PC-3 (cell line): ENCODE results near the gene SPIRE2. TPM values are rescaled to one million over a fixed set of nuclear protein-coding genes. Genes with fewer than 3 reads are reported as not detected.
A peak's percentile ranks its signal among the peaks of the same experiment; 100 is the strongest.
"Not testable (repeated sequence)": the region's sequence is repeated elsewhere in the genome, so short reads cannot be mapped to it uniquely, and the experiment has no call there.

Experiments
- ATAC-seq: fragments of 200-7000 bp; cut with Tn5 transposase; 2 replicates; pipeline ENCODE4 v1.9.1; 2020; ENCODE audit warnings: mild to moderate bottlenecking, moderate library complexity
- BruUV-seq: library from RNA; stranded (reverse); fragments of 400-500 nt; replicated peaks from 2 replicates; lab custom pipeline; 2021; lab: Mats Ljungman, UMichigan
- CTCF ChIA-PET: fragments of 300-600 bp; sonication (Branson Sonifier 250); formaldehyde crosslinking; loops from one replicate; lab custom pipeline; 2022; ENCODE audit warnings: antibody characterized with exemption; lab: Charles Lee
- POLR2A ChIA-PET: fragments of 300-600 bp; sonication (Branson Sonifier 250); formaldehyde crosslinking; loops from one replicate; lab custom pipeline; 2022; ENCODE audit warnings: antibody characterized with exemption; ENCODE audit not compliant: unreplicated experiment; lab: Charles Lee
- DNase-seq: peaks from one replicate; pipeline ENCODE4 v3.0.0-alpha.2; 2015
- H2AFZ ChIP-seq: fragments of 300-600 bp; sonication (generic); 2 replicates; pipeline ENCODE4 v1.6.0; 2016; ENCODE audit warnings: antibody characterized with exemption, low read length
- H3F3A ChIP-seq: fragments of 300-600 bp; sonication (generic); one replicate; pipeline ENCODE4 v1.6.0; 2017; ENCODE audit warnings: antibody characterized with exemption, low read length, control low read depth, mild to moderate bottlenecking; ENCODE audit not compliant: unreplicated experiment
- H3K27ac ChIP-seq: fragments of 300-600 bp; sonication (generic); 2 replicates; pipeline ENCODE4 v1.5.1; 2016; ENCODE audit warnings: mild to moderate bottlenecking, low read length
- H3K27me3 ChIP-seq: fragments of 300-600 bp; sonication (generic); 2 replicates; pipeline ENCODE4 v1.6.1; 2016; ENCODE audit warnings: low read length, mixed read lengths
- H3K36me3 ChIP-seq: fragments of 300-600 bp; sonication (generic); 2 replicates; pipeline ENCODE4 v1.6.1; 2016; ENCODE audit warnings: low read depth, mixed run types, low read length, mixed read lengths
- H3K4me1 ChIP-seq: fragments of 300-600 bp; sonication (generic); 2 replicates; pipeline ENCODE4 v1.5.1; 2016; ENCODE audit warnings: low read length; ENCODE audit not compliant: insufficient read depth
- H3K4me2 ChIP-seq: fragments of 300-600 bp; sonication (generic); 2 replicates; pipeline ENCODE4 v1.6.0; 2016; ENCODE audit warnings: low read length
- H3K4me3 ChIP-seq: fragments of 300-600 bp; sonication (generic); 2 replicates; pipeline ENCODE4 v1.5.1; 2016; ENCODE audit warnings: mild to moderate bottlenecking, low read length, mixed read lengths
- H3K79me2 ChIP-seq: fragments of 300-600 bp; sonication (generic); 2 replicates; pipeline ENCODE4 v1.6.1; 2017; ENCODE audit warnings: low read length, mixed read lengths
- H3K9ac ChIP-seq: fragments of 300-600 bp; sonication (generic); 2 replicates; pipeline ENCODE4 v1.6.0; 2016; ENCODE audit warnings: mild to moderate bottlenecking, low read length
- H3K9me2 ChIP-seq: fragments of 300-600 bp; sonication (generic); replicated peaks from 2 replicates; pipeline ENCODE4 v1.6.1; 2016; ENCODE audit warnings: mixed run types, low read length, mixed read lengths
- H3K9me3 ChIP-seq: fragments of 300-600 bp; sonication (generic); 2 replicates; pipeline ENCODE4 v1.6.1; 2016; ENCODE audit warnings: low read length, mixed read lengths
- H4K20me1 ChIP-seq: fragments of 300-600 bp; sonication (generic); 2 replicates; pipeline ENCODE4 v1.6.1; 2016; ENCODE audit warnings: low read length, mixed read lengths
- EZH2 ChIP-seq: fragments of 300-600 bp; sonication (generic); IDR thresholded peaks from one replicate; pipeline ENCODE4 v1.6.1; 2017; ENCODE audit warnings: antibody characterized with exemption, mild to moderate bottlenecking, low read length; ENCODE audit not compliant: unreplicated experiment
- EZH2phosphoT487 ChIP-seq: fragments of 300-600 bp; sonication (generic); IDR thresholded peaks from 2 replicates; pipeline ENCODE4 v1.6.1; 2018; ENCODE audit warnings: mild to moderate bottlenecking, antibody characterized with exemption, low read length, borderline replicate concordance
- intact Hi-C: fragments of 100-400 bp; cut with micrococcal nuclease; formaldehyde crosslinking; loops from 2 replicates; pipeline ENCODE4 v1.9.0; 2023
- total RNA-seq: library from RNA; depleted of rRNA; stranded (reverse); fragments of >200 nt; gene quantifications from 2 replicates; pipeline ENCODE4 v1.2.3, GENCODE V29; 2014
- TF ChIP-seq, protein P1 (sequence below): fragments of 300-600 bp; sonication (generic); conservative IDR thresholded peaks from 2 replicates; pipeline ENCODE4 v1.5.1; 2017; ENCODE audit warnings: antibody characterized with exemption, low read depth, mild to moderate bottlenecking, low read length

Gene SPIRE2
- total RNA-seq, 1 experiment from 2014 or later = 13.2 TPM

DNA sequence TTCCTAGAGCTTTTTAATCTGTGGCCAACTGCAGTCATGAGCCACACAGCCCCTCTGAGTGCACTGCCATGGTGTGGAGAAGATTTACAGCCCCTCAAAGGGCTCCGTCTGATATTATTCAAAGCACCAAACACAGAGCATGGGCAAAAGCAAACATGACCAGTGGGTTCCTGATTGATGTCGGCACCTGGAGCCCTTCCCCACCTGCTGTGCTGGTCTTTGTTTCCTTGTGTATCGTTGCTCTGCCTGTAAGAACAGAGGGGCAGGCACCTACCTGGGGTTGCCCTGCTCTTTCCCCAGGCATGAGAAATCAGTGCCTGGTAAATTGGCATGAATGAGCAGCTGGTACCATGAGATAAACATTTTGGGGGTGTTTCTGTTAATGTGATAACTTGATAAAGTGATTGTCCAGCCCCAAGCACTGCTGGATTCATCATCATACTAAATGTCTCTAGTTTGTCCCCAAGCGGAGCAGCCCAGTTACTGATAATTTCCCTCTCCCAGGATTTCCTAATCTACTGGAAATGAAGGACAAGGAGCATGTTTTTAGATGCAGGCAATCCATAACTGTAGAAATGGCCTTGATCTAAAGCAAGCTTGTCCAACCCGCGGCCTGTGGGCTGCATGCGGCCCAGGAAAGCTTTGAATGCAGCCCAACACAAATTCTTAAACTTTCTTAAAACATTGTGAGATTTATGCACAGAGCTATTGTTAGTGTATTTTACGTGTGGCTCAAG, 5.0 kb upstream of the SPIRE2 start:
- intact Hi-C loops = no loop called here
- BruUV-seq = no TSS peak
- H3K27me3 ChIP-seq = no peaks in the 10 kb centered on the region
- H3F3A ChIP-seq = no peaks in the 10 kb centered on the region
- no peaks in the 10 kb centered on the region for H3K9me2 ChIP-seq
- H3K79me2 ChIP-seq = peaks cover 8% of the 10 kb centered on the region; the same call in 1 of the 2 replicates
- POLR2A ChIA-PET = no interaction called here
- no peak overlapping the region for H3K4me3 ChIP-seq
- no peak for TF ChIP-seq EZH2phosphoT487
- H3K27ac ChIP-seq = no peak overlapping the region
- no peak for ATAC-seq
- no peaks in the 10 kb centered on the region for H3K9me3 ChIP-seq
- CTCF ChIA-PET = no interaction called here
- H2AFZ ChIP-seq = no peak overlapping the region
- H3K4me2 ChIP-seq = no peak overlapping the region
- H3K4me1 ChIP-seq = peaks cover 3% of the 10 kb centered on the region
- no peak overlapping the region for H3K9ac ChIP-seq
- DNase-seq = no peak
- H3K36me3 ChIP-seq = no peaks in the 10 kb centered on the region
- no peaks in the 10 kb centered on the region for H4K20me1 ChIP-seq

DNA sequence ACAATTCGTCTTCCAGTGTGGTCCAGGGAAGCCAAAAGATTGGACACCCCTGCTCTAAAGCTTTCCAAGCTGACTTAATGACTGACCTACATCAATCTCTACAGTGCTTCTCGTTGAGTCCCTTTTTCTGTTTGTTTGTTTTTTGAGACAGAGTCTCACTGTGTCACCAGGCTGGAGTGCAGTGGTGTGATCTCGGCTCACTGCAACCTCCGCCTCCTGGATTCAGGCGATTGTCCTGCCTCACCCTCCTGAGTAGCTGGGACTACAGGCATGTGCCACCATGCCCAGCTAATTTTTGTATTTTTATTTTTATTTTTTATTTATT, 4.5 kb upstream of the SPIRE2 start:
- H2AFZ ChIP-seq, H3K36me3 ChIP-seq, BruUV-seq, H3K9me3 ChIP-seq, H4K20me1 ChIP-seq, POLR2A ChIA-PET, H3K9ac ChIP-seq, H3K27me3 ChIP-seq, CTCF ChIA-PET, H3K4me1 ChIP-seq, H3K4me2 ChIP-seq, DNase-seq, H3F3A ChIP-seq, H3K4me3 ChIP-seq, H3K27ac ChIP-seq, intact Hi-C loops, H3K9me2 ChIP-seq, ATAC-seq, H3K79me2 ChIP-seq: not testable (repeated sequence)

DNA sequence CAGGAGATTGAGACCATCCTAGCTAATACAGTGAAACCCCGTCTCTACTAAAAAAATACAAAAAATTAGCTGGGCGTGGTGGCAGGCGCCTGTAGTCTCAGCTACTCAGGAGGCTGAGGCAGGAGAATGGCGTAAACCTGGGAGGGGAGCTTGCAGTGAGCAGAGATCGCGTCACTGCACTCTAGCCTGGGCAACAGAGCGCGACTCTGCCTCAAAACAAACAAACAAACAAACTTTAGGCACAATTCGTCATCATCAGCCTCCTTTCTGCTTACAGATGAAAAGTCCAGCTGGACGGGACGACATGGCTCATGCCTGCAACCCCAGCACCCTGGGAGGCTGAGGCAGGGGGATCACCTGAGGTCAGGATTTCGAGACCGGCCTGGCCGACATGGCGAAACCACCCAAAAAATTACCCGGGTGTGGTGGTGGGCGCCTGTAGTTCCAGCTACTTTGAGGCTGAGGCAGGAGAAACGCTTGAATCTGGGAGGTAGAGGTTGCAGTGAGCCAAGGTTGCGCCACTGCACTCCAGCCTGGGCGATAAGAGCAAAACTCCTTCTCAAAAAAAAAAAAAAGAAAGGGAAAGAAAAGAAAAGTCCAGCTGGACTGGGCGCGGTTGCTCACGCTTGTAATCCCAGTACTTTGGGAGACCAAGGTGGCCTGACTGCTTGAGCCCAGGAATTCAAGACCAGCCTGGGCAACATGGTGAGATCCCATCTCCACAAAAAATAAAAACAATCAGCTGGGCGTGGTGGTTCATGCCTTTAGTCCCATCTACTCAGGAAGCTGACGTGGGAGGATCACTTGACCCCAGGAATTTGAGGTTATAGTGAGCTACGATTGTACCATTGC, 1.5 kb upstream of the SPIRE2 start:
- CTCF ChIA-PET = no interaction called here
- Histone ChIP-seq H3K9me3 (no peaks in the 10 kb centered on the region), H3K4me3 (no peak overlapping the region; the same call in 1 of the 2 replicates), H3F3A (no peaks in the 10 kb centered on the region), H3K9me2 (no peaks in the 10 kb centered on the region), H3K27me3 (no peaks in the 10 kb centered on the region), H3K79me2 (peaks cover 9% of the 10 kb centered on the region; the same call in 1 of the 2 replicates), H3K4me1 (peaks cover 9% of the 10 kb centered on the region; the same call in 1 of the 2 replicates), H2AFZ (no peak overlapping the region), H3K4me2 (peak overlapping the region; percentile 85), H3K36me3 (no peaks in the 10 kb centered on the region), H3K9ac (no peak overlapping the region), H4K20me1 (no peaks in the 10 kb centered on the region), H3K27ac (no peak overlapping the region)
- TF ChIP-seq, protein P1, sequence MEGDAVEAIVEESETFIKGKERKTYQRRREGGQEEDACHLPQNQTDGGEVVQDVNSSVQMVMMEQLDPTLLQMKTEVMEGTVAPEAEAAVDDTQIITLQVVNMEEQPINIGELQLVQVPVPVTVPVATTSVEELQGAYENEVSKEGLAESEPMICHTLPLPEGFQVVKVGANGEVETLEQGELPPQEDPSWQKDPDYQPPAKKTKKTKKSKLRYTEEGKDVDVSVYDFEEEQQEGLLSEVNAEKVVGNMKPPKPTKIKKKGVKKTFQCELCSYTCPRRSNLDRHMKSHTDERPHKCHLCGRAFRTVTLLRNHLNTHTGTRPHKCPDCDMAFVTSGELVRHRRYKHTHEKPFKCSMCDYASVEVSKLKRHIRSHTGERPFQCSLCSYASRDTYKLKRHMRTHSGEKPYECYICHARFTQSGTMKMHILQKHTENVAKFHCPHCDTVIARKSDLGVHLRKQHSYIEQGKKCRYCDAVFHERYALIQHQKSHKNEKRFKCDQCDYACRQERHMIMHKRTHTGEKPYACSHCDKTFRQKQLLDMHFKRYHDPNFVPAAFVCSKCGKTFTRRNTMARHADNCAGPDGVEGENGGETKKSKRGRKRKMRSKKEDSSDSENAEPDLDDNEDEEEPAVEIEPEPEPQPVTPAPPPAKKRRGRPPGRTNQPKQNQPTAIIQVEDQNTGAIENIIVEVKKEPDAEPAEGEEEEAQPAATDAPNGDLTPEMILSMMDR = no peak
- no peak for TF ChIP-seq EZH2phosphoT487
- no peak for TF ChIP-seq EZH2
- BruUV-seq = no TSS peak
- intact Hi-C loops = no loop called here
- ATAC-seq (no peak), DNase-seq (no peak)
- POLR2A ChIA-PET = interaction anchor here (0.6 kb wide), 1 partner anchor 37 kb away, joined by 7 read pairs; no protein-coding TSS in a partner anchor
